Hindlimb muscle (tissue), 1 donor: Measurements from ENCODE around the gene INAFM1. TPM values are rescaled to one million over a fixed set of nuclear protein-coding genes. Genes with fewer than 3 reads are reported as not detected.
"Not testable (repeated sequence)": the region's sequence is repeated elsewhere in the genome, so short reads cannot be mapped to it uniquely, and the experiment has no call there.

ENCODE experiments used
- DNase-seq: peaks from one replicate; pipeline ENCODE4 v3.0.0-alpha.2; 2013
- polyA plus RNA-seq: library from polyadenylated mRNA; unstranded; fragments of 120-200 nt; gene quantifications from one replicate; pipeline ENCODE4 v1.2.1, GENCODE V29; 2013; ENCODE audit not compliant: insufficient read length

INAFM1 gene
- polyA plus RNA-seq, 1 donor: 13.9 TPM

- no peak for DNase-seq
These were observed 6.7 kb upstream of the INAFM1 start for GRCh38 chr19:47268028-47268427.

DNA sequence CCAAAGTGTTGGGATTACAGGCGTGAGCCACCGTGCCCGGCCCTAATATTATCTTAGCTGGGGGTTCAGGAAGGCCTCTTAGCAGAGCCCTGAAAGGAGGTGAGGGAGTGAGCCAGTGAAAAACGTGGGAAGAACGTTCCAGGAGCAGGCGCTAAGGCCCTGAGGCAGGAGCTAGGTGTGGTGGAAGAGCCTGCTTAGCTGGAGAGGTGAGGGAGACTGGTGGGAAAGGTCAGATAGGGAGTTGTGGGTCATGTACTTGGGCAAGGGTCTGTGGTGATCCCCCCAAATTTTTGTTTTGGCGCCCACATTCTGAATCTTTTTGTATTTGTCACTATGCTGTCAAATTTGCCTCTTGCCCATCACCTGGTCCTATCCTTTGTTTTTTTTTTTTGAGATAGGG, 5.1 kb upstream of the INAFM1 start:
- DNase-seq: no peak

- DNase-seq: no peak
These were observed 4.3 kb upstream of the INAFM1 start for GRCh38 chr19:47270408-47270807.

DNA sequence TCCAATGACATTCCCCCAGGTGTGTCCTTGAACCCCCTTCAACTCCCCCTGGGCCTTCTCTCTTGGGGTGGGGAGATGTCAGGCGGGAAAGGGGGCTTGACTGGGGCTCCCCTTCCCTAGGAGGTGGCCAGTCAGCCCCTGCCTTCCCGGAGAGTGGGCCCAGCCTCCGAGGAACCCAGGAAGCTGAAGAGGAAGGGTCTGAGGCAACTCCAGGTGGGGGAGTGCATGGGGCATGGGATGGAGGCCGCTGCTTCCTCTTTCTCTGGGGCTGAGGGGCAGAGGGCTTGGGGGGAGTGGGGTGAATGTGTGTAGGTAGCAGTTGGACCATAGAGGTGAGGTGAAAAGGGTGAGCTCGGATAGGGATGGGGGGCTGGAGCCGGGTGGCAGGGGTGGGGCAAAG, 2.7 kb upstream of the INAFM1 start:
- no peak for DNase-seq

GRCh38 chr19:47272448-47273312, 2.0 kb upstream of the INAFM1 start:
- DNase-seq: no peak

DNA sequence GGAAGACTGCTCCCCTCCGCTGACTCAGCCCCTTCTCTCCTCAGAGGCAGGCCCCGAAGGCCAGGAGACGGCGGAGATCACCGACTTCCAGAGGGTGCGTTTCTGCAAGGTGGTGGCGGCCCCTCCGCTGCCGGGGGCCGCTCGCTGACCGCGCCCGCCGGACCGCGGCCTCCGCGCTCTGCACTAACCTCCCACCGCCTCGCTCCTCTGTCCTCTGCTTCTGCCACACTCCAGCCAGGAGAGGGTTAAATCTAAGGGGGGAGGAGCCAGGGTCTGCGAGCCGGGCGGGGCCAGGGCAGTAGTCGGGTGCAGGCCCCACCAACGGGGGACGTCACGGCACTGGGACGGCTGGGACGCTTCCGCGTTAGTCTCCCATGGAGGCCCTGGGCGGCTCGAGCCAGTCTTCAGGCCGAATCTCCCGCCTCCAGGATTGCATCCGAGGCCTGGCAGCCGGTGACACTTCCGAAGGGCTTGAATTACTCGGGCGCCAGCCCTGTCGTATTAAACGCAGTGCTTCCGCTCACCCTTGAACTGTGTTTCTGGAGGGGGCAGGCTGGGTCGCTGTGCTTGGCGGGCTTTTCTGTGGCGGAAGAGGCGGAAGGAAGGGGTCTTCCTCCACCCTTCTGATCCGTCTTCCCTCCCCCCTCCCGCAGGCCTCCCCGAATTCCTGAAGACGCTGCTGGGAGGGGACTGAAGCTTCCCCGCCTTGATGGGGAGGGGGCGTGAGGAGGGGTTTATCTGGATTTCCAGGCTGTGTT, 1.2 kb upstream of the INAFM1 start:
- peak; percentile 96 for DNase-seq

DNA sequence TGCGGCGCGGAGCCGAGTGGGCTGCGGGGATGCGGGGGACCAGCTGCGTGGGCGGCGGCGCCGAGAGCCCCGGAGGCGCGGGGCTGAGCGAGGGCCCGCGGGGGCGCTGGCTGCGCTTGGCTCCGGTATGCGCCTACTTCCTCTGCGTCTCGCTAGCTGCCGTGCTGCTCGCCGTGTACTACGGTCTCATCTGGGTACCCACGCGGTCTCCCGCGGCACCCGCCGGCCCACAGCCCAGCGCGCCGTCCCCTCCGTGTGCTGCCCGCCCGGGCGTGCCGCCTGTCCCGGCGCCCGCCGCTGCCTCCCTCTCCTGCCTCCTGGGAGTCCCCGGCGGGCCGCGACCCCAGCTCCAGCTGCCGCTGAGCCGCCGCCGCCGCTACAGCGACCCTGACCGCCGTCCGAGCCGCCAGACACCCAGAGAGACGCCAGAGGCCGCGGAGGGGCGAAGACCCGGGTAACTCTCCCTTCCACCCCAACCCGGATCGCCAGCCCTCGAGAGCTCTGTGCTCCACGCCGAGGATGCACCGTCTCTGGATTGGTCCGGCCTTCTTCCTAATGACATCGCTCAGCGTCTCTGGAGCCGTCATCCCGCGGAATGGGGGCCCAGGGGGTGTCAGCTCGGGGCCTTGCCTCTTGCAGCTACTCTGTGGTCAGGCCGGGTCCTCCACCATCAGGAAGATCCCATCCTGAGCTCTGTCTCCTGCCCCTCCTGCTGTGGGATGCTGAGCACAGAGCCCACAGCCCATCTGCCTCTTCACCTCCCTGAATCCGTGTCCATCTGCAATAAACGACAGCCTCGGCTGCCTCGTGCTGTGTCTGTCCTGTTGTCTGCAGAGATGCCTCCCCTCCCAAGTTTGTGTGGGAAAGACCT, 441 bp downstream of the INAFM1 start:
- peak; percentile 48 for DNase-seq

DNA sequence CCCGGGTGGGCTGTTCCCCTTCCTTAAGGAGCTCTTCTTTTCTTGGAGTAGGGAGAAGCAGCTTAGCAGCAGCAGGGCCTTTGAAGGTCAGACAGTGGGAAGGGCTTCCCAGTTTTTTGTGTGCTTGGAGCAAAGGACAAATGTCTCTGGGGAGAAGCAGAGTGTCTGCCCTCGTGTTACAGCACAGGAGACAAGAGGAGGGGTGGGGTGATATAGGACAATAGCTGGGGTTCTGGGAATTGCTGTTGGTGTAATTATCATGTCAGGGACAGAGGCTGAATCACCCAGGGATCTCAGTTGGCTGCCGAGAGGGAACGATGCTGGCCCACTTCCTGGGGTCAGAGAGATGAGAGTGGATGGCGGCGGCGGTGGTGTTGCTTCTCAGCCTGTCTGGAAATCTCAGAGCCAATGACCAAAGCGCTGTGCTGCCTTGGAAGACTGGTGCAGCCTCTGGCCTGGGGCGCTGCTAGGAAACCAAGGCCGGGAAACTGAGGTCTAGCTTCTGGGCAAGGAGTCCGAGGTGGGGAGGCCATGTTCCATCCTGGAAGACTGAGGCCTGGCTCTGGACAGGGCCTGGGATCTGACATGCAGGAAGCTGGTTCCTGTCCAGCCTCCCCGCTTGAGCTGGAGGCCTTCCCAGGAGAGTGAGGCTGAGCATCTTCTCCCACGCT, 1.2 kb downstream of the INAFM1 start:
- DNase-seq: peak; percentile 60

DNA sequence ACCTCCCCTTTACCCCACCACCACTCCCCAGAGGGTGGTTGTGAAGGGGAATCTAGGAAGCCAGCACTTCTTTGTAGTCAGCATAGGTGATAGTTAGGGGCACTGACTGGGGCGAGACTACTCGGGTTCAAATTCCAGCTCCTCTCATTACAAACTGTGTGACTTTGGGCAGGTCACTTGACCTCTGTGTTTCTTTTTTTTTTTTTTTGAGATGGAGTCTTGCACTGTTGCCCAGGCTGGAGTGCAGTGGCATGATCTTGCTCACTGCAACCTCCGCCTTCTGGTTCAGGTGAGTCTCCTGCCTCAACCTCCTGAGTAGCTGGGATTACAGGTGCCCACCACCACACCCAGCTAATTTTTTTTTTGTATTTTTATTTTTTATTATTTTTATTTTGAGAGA, 1.8 kb downstream of the INAFM1 start:
- DNase-seq: not testable (repeated sequence)

DNA sequence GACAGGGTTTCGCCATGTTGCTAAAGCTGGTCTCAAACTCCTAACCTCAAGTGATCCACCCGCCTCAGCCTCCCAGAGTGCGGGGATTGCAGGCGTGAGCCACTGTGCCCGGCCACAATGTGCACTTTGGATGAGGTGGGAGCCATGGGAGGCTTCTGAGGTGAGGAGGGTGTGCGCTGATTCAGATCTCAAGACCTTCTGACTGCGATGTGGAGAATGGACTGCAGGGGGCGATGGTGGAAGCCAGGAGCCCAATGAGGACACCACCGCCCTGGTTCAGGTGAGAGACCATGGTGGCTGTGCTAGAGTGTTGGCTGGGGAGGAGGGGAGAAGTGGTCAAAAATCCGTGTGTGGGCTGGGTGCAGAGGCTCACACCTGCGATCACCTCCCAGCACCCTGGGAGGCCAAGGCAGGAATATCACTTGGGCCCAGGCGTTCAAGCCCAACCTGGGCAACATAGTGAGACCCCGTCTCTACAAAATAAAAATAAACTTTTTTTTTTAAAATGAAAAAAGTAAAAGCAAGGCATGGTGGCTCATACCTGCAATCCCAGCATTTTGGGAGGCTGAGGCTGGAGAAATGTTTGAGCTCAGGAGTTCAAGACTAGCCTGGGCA, 5.6 kb downstream of the INAFM1 start:
- no peak for DNase-seq

DNA sequence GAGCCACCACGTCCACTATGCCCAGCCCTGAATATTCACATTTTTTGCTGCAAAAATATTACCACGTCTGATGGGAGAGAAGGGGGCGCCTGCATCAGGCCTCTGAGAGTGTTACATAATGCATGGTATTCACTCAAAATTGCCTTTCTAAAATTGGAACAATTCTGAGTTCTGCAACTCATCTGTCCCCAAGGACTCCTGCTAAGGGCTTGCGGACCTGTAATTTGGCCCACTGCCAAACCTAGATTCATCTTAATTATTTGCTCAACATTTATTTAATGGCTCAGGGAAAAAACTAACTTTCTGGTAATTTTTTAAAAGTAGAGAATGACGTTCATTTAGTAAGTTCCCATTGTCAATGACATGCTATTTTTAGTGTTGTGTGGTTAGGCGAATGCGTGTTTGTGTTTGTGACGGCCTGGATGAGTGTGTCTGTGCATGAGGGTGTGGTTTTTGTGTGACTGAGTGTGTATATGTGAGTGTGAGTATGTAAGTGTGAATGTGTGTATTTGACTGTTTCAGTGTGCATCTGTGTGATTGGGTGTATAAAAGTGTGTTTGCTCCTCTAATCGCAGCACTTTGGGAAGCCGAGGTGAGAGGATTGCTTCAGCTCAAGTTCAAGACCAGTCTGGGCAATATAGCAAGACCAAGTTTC, 8.8 kb downstream of the INAFM1 start:
- no peak for DNase-seq

- peak; percentile 72 for DNase-seq
These were observed 9.7 kb downstream of the INAFM1 start for GRCh38 chr19:47284324-47284899.

- peak; percentile 69 for DNase-seq
These were observed 21.4 kb downstream of the INAFM1 start for GRCh38 chr19:47296036-47296435.

DNA sequence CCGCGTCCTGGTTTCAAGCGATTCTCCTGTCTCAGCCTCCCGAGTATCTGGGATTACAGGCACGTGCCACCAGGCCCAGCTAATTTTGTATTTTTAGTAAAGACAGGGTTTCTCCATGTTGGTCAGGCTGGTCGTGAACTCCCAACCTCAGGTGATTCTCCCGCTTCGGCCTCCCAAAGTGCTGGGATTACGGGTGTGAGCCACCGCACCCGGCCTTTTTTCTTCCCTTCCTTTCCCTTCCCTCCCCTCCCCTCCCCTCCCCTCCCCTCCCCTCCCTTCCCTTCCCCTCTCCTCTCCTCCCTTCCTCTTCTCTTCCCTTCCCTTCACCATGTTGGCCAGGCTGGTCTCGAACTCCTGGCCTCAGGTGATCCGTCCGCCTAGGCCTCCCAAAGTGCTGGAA, 26.2 kb downstream of the INAFM1 start:
- DNase-seq: not testable (repeated sequence)

DNA sequence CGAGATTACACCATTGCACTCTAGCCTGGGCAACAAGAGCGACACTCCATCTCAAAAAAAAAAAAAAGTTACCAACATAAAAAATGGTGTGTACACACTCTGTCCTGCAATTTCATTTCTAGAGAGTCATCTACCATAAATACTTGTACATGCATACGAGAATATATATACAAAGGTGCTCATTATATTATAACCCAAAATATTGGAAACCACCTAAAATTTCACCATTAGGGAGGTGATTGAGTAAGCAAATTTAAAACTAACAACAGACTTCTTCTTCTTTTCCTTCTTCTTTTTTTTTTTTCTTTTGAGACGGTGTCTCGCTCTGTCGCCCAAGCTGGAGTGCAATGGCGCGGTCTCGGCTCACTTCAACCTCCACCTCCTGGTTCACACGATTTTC, 27.6 kb downstream of the INAFM1 start:
- DNase-seq: no peak

DNA sequence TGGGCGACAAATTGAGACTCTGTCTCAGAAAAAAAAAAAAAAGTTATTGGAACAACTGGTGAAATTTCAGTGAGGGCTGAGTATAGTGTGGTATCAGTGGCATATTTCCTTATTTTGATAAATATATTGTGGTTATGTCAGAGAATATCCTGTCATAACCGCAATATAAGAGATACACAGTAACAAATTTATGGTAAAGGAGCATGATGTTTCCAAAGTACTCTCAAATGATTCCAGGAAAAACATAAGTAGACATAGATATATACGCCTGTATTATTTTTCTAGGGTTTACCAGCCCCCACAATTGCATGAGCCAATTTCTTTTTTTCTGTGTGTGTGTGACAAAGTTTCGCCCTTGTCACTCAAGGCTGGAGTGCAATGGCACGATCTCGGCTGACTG, 29.3 kb downstream of the INAFM1 start:
- no peak for DNase-seq

- DNase-seq: no peak
These were observed 30.6 kb downstream of the INAFM1 start for GRCh38 chr19:47305309-47305751.

- DNase-seq: no peak
These were observed 31.6 kb downstream of the INAFM1 start for GRCh38 chr19:47306303-47306702.

GRCh38 chr19:47309038-47309437, 34.4 kb downstream of the INAFM1 start:
- no peak for DNase-seq

- DNase-seq: no peak
These were observed 34.9 kb downstream of the INAFM1 start, which contains the start of gene C5AR1 for GRCh38 chr19:47309608-47310007. C5AR1 (plus strand) TSS chr19:47309861; CDS start chr19:47309896, 35 bp downstream.

DNA sequence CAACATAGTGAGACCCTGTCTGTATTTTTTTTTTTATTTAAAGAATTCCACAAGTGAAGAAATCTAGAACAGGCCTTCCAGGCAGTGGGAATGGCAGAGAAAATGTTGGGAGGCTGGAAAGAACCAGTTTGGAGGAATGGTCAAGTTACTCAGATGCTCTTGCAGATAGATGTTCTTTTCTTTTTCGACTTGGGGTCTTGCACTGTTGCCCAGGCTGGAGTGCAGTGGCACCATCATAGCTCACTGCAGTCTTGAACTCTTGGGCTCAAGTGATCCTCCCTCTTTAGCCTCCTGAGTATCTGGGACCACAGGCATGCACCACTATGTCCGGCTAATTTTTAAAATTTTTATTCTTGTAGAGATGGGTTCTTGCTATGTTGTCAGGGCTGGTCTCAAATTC, 35.6 kb downstream of the INAFM1 start:
- no peak for DNase-seq
